GM12801 (cell line): ENCODE results near the gene ZWILCH.

ENCODE experiments used
- TF ChIP-seq, protein P1 (sequence below): IDR thresholded peaks from one replicate; pipeline ENCODE4 v1.5.1; 2011; ENCODE audit warnings: control low read depth; ENCODE audit not compliant: insufficient read length; ENCODE audit errors: extremely low read depth

The ZWILCH gene

DNA sequence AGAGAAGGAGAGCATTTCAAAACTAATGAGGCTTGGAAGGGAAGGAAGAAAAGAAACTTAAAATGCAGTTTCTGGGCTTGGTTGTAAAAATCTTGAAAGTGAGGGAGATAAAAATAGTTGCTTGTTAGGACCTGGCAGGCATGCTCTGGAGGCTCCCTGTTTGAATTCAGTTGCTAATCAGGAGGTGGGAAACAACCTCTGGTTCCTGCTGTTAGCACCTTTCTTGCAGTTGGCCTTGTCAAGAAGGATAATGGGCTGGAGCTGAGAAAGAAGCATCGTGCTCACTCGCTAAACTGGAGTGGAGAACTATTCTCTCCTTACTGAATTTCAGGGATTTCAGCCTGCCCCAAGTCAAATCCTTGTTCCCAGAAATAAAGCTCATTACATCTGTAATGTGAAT, 31.0 kb upstream of the ZWILCH start:
- TF ChIP-seq, protein P1, sequence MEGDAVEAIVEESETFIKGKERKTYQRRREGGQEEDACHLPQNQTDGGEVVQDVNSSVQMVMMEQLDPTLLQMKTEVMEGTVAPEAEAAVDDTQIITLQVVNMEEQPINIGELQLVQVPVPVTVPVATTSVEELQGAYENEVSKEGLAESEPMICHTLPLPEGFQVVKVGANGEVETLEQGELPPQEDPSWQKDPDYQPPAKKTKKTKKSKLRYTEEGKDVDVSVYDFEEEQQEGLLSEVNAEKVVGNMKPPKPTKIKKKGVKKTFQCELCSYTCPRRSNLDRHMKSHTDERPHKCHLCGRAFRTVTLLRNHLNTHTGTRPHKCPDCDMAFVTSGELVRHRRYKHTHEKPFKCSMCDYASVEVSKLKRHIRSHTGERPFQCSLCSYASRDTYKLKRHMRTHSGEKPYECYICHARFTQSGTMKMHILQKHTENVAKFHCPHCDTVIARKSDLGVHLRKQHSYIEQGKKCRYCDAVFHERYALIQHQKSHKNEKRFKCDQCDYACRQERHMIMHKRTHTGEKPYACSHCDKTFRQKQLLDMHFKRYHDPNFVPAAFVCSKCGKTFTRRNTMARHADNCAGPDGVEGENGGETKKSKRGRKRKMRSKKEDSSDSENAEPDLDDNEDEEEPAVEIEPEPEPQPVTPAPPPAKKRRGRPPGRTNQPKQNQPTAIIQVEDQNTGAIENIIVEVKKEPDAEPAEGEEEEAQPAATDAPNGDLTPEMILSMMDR = no peak

DNA sequence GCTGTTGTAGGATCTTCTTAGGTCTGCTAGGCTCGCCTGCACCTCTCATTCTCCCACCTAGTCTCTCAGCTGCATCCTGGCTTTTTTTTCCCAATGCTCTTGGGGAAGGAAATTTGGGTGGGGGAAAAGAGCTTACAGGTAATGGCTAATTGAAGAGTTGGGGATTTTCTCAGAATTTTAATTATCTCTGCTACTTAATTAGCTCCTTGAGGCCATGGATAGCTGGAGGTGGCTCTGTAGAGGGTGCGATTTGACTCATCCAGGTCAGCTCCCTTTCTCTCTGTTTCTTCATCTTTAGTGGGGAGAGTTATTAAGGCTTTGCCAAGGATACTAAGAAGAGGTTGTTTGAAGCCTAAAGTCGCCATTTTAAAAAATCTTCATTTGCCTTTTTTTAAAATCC, 30.2 kb upstream of the ZWILCH start:
- TF ChIP-seq, protein P1 = no peak

DNA sequence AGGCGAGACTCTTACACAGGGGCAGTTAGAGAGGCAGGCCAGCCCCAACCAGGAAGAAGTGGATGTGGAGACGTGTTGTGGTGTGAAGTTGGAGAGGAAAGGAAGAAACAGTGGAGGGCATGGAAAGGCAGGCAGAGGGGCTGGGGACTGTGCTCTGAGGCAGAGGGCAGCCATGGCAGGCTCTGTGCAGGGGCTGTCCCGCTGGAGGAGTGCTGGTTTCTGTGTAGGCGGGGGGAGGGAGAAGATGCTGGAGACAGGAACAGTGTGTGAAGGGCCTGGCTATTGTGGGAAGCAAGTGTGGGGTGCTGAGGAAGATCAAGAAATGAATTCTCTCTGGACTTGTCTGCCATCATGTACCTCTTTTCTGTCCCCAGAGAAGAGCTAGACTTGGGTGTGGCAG, 28.6 kb upstream of the ZWILCH start:
- TF ChIP-seq, protein P1 = no peak

DNA sequence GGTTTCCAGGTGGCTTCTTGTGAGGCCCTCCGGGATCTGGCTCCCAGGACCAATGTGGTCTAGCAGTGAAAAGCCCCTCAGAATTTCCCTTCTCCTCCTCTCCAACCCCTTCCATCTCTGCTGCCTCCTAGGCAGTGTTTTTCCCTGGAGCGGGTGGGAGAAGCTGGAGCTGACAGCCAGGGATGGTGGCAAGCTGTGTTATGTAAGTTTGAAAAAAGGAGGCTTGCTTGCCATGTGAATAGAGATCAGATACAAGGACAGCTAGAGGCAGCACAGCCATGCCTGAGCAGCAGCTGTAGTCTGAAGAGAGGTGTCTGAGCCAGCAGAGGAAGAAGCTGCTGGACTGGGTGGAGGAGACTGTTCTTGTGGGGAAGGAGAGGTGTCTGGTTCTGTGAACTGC, 28.1 kb upstream of the ZWILCH start:
- TF ChIP-seq, protein P1 = no peak

DNA sequence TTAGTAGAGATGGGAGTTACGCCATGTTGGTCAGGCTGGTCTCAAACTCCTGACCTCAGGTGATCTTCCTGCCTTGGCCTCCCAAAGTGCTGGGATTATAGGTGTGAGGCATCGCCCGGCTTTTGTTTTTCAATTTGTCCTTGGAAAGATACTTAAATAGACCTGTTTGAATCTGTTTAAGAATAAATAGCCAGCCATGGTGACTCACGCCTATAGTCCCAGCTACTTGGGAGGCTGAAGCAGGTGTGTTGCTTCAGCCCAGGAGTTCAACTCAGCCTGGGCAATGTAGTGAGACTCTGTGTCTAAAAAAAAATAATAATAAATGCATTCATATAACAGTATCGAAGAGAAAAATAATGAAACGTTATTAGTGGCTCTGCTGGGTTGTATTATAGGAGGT, 24.9 kb upstream of the ZWILCH start:
- TF ChIP-seq, protein P1 = no peak

DNA sequence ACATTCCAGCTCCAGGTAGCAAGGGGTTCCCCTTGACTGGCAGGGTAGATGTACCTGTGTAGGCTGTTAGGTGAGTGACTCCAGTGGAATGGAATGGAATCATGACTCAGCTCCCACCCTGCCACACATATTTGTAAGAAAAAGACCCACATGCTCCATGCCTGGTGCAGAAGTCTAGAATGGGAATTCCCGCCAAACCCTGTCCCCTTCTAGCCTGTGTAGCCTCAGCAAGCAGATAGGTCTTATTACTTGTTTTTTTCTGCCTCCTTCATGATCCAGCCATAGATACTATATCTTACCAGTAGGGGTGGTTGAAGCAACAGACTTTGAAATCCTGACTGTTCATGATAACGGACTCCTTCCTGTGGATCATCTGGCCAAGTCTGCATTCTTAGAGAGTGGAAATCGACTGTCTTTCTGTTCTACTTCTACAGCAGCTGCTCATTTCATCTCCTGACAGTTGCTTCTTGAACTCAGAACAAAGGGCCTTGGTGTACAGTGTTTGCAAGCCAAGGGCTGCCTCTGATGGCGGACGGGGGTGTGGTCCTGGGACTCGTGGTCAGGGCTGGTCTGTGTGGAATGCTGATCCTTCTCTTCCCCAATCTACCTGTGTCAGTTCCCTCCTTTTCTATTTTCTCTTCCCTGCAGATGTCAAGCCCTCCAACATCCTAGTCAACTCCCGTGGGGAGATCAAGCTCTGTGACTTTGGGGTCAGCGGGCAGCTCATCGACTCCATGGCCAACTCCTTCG, 23.8 kb upstream of the ZWILCH start:
- TF ChIP-seq, protein P1 = no peak

DNA sequence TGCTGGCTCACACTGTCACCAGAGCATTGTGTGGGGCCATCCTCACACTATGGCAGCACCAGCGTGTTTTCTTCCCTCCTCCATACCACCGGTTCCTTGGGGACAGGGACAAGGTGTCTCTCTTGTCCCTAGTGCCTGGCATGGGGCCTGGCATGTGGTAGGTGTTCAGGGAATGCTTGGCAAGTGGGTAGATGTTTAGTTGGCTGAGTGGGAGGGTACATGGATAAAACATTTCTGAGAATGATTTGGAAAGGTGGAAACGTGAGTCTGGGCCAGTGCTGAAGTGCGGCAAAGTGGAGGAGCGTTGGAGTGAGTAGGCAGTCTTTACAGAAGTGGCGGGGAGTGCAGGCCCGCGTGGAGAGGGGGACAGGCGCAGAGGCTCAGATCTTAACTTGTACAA, 22.6 kb upstream of the ZWILCH start:
- TF ChIP-seq, protein P1 = no peak
